PFSK-1 (cell line): ENCODE data around the gene ROBO1.

Experiments
- FOXP2 ChIP-seq: optimal IDR thresholded peaks from 2 replicates; pipeline ENCODE3; 2011; ENCODE audit warnings: borderline replicate concordance, control low read depth, inconsistent platforms; ENCODE audit not compliant: insufficient read depth; ENCODE audit errors: extremely low read length, extremely low read depth
- POLR2AphosphoS5 ChIP-seq: IDR thresholded peaks from 2 replicates; pipeline ENCODE4 v1.6.1; 2012; ENCODE audit warnings: low read depth, mild to moderate bottlenecking, control low read depth, low read length, moderate library complexity
- SIN3A ChIP-seq: IDR thresholded peaks from 2 replicates; pipeline ENCODE4 v1.6.1; 2012; ENCODE audit warnings: mild to moderate bottlenecking, low read length, moderate library complexity, borderline replicate concordance; ENCODE audit not compliant: insufficient read depth
- TAF1 ChIP-seq: IDR thresholded peaks from 2 replicates; pipeline ENCODE4 v1.6.1; 2012; ENCODE audit warnings: low read length, control low read depth, borderline replicate concordance; ENCODE audit not compliant: insufficient read depth
- TF ChIP-seq, protein P1 (sequence below), 2 experiments: IDR thresholded peaks; 2 replicates each; pipeline versions ENCODE4 v1.6.1 to v1.8.0; 2011 to 2012; ENCODE audit warnings: low read depth in 2 of 2, low read length in 2 of 2, control low read depth in 1 of 2, inconsistent platforms in 1 of 2, mild to moderate bottlenecking in 1 of 2, moderate library complexity in 1 of 2; ENCODE audit not compliant: insufficient read depth in 1 of 2

The ROBO1 gene

DNA sequence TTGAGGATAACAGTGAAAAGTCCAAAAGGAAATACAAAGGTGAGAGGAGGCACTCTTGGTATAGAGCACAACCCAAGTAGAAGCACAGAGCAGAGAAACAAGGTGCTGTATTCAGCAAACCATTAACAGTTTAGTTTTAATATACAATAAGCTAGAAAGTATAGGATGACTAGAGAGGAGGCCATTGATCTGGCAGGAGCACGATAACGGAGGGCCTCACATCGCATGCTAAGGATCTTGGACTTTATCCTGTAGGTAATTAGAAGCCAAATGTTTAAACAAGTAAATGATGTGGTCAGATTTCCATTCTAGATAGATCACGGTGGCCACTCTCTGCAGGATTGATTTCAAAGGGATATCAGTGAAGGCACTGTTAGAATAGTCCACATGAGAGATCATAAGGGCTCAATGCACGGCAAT lies 935.0 kb downstream of the ROBO1 start:
- TF ChIP-seq FOXP2 (no peak), SIN3A (no peak), POLR2AphosphoS5 (no peak)

DNA sequence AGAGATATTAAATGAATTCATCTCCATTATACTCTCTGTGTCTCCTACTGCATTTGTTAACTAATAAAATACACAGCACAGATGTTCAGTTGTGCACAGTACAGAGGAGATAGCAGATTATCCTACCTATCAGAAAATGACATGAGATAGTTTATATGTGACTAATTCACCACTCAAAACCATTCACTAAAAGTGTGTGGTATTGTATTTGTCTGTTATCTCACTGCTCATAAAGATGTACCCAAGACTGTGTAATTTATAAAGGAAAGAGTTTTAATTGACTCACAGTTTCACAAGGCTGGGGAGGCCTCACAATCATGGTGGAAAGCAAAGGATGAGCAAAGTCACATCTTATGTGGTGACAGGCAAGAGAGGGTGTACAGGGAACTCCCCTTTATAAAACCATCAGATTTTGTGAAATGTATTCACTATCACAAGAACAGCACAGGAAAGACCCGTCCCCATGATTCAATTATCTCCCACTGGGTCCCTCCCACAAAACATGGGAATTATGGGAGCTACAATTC lies 936.3 kb downstream of the ROBO1 start:
- no peak for TF ChIP-seq POLR2AphosphoS5
- TF ChIP-seq FOXP2: no peak
- TF ChIP-seq TAF1: no peak
- TF ChIP-seq, protein P1, sequence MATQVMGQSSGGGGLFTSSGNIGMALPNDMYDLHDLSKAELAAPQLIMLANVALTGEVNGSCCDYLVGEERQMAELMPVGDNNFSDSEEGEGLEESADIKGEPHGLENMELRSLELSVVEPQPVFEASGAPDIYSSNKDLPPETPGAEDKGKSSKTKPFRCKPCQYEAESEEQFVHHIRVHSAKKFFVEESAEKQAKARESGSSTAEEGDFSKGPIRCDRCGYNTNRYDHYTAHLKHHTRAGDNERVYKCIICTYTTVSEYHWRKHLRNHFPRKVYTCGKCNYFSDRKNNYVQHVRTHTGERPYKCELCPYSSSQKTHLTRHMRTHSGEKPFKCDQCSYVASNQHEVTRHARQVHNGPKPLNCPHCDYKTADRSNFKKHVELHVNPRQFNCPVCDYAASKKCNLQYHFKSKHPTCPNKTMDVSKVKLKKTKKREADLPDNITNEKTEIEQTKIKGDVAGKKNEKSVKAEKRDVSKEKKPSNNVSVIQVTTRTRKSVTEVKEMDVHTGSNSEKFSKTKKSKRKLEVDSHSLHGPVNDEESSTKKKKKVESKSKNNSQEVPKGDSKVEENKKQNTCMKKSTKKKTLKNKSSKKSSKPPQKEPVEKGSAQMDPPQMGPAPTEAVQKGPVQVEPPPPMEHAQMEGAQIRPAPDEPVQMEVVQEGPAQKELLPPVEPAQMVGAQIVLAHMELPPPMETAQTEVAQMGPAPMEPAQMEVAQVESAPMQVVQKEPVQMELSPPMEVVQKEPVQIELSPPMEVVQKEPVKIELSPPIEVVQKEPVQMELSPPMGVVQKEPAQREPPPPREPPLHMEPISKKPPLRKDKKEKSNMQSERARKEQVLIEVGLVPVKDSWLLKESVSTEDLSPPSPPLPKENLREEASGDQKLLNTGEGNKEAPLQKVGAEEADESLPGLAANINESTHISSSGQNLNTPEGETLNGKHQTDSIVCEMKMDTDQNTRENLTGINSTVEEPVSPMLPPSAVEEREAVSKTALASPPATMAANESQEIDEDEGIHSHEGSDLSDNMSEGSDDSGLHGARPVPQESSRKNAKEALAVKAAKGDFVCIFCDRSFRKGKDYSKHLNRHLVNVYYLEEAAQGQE (IDR thresholded peaks at IDR 0.05; ENCODE audit: insufficient read depth in 1 of 2, low read depth in 2 of 2, low read length in 2 of 2): no peak
- TF ChIP-seq SIN3A: no peak

DNA sequence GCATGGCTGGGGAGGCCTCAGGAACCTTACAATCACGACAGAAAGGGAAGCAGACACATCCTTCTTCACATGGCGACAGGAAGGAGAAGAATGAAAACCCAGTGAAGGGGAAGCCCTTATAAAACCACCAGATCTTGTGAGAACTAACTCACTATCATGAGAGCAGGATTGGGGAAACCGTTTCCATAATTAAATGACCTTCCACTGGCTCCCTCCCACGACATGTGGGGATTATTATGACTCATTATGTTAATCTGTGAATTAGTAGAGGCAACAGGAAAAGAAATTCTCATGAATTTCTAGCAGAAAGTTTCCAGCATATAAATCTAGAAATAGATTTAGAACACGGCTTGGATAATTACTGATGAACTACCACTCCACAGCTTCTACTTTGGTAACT lies 937.3 kb downstream of the ROBO1 start:
- TF ChIP-seq TAF1 (no peak), POLR2AphosphoS5 (no peak), SIN3A (no peak), FOXP2 (no peak)
- TF ChIP-seq, protein P1 (IDR thresholded peaks at IDR 0.05; ENCODE audit: insufficient read depth in 1 of 2, low read depth in 2 of 2, low read length in 2 of 2): no peak

DNA sequence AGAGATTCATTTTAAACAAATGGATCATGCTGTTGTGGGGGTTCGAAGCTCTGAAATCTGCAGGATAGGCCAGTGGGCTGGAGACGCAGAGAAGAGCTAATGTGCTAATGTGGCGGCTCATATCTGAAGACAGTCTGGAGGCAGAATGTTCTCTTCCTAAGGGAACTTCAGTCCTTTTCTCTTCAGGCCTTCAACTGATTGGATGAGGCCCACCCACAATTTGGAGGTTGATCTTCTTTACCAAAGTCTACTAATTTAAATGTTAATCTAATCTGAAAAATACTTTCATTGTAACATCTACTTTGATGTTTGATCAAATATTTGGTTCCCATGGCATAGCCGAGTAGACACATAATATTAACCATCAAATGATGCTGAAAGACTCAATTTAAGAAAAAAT lies 940.2 kb downstream of the ROBO1 start:
- TF ChIP-seq, protein P1 (IDR thresholded peaks at IDR 0.05; ENCODE audit: insufficient read depth in 1 of 2, low read depth in 2 of 2, low read length in 2 of 2): no peak
- no peak for TF ChIP-seq TAF1
- TF ChIP-seq POLR2AphosphoS5: no peak
- no peak for TF ChIP-seq FOXP2
- no peak for TF ChIP-seq SIN3A

DNA sequence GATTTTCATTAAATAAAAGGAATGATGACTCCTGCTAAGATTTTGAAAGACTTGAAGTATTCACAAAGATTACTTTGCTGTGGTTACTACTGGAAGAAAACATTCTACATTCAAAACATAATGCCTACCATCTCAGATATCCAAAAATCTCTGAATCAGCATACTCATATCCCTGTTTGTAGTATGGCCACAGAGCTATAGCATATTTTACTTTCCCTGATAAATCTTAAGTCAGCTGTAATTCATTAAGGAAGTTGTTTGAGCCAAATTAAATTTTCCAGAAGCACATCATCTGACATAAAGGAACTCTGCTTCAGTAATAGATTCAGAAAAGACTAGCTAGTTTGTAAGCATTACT lies 942.0 kb downstream of the ROBO1 start:
- no peak for TF ChIP-seq TAF1
- TF ChIP-seq SIN3A: no peak
- TF ChIP-seq, protein P1 (IDR thresholded peaks at IDR 0.05; ENCODE audit: insufficient read depth in 1 of 2, low read depth in 2 of 2, low read length in 2 of 2): no peak
- no peak for TF ChIP-seq POLR2AphosphoS5
- no peak for TF ChIP-seq FOXP2
